ENCODE data around the gene LEF1. TPM values are rescaled to one million over a fixed set of nuclear protein-coding genes. Genes with fewer than 3 reads are reported as not detected.

The LEF1 gene
- total and polyA plus RNA-seq, 9 of the 15 experiments (the other 6 are each of a cell fraction or from before 2014, with no cell fraction given), result 15.1 to 81.1 (median 29.7) TPM

GRCh38 chr4:108126806-108127205 lies 41.9 kb downstream of the LEF1 start:
- no peak for DNase-seq (ENCODE audit: extremely low read depth in 1 of 4, low spot score in 3 of 4)
- Histone ChIP-seq H3K9me3 (replicated peaks; ENCODE audit: control insufficient read depth, insufficient read depth, low read depth, low read length) (no peaks in the 10 kb centered on the region), H2AFZ (ENCODE audit: low read depth, low read length) (no peak overlapping the region), H3K4me3 (no peak overlapping the region), H3K9ac (ENCODE audit: insufficient read depth in 1 of 2, low read depth in 2 of 2, low read length in 2 of 2) (no peak overlapping the region), H3K27ac (ENCODE audit: extremely low read depth, low read depth, low read length) (no peak overlapping the region), H3K27me3 (ENCODE audit: control insufficient read depth in 2 of 2, insufficient read depth in 2 of 2, low read length in 2 of 2) (no peaks in the 10 kb centered on the region), H3K4me1 (replicated peaks in 1 of 2; ENCODE audit: control insufficient read depth in 2 of 2, insufficient read depth in 2 of 2, low read length in 2 of 2) (no peaks in the 10 kb centered on the region), H4K20me1 (replicated peaks; ENCODE audit: control insufficient read depth, insufficient read depth, low read length) (no peaks in the 10 kb centered on the region), H3K36me3 (ENCODE audit: control insufficient read depth, insufficient read depth, low read length) (no peaks in the 10 kb centered on the region), H3K4me2 (ENCODE audit: insufficient read depth, low read length) (no peak overlapping the region), H3K9me1 (ENCODE audit: control insufficient read depth, insufficient read depth, low read length) (no peaks in the 10 kb centered on the region), H3K79me2 (ENCODE audit: control insufficient read depth, insufficient read depth, low read length) (no peaks in the 10 kb centered on the region)
- TF ChIP-seq PYGO2 (tag; IDR thresholded peaks at IDR 0.05) (no peak), SPI1 (IDR thresholded peaks at IDR 0.05; ENCODE audit: borderline replicate concordance, low read depth, low read length) (no peak), PHB (CRISPR knock-in tag; IDR thresholded peaks at IDR 0.05) (no peak)
- TF ChIP-seq, protein P1, sequence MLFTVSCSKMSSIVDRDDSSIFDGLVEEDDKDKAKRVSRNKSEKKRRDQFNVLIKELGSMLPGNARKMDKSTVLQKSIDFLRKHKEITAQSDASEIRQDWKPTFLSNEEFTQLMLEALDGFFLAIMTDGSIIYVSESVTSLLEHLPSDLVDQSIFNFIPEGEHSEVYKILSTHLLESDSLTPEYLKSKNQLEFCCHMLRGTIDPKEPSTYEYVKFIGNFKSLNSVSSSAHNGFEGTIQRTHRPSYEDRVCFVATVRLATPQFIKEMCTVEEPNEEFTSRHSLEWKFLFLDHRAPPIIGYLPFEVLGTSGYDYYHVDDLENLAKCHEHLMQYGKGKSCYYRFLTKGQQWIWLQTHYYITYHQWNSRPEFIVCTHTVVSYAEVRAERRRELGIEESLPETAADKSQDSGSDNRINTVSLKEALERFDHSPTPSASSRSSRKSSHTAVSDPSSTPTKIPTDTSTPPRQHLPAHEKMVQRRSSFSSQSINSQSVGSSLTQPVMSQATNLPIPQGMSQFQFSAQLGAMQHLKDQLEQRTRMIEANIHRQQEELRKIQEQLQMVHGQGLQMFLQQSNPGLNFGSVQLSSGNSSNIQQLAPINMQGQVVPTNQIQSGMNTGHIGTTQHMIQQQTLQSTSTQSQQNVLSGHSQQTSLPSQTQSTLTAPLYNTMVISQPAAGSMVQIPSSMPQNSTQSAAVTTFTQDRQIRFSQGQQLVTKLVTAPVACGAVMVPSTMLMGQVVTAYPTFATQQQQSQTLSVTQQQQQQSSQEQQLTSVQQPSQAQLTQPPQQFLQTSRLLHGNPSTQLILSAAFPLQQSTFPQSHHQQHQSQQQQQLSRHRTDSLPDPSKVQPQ (CRISPR knock-in tag; IDR thresholded peaks at IDR 0.05; ENCODE audit: borderline replicate concordance), result no peak
- WGBS (ENCODE audit: insufficient coverage, low coverage, missing lambda C conversion rate), result 85% methylated on average over 3 of the region's 3 CpGs
- FAIRE-seq, result no peak
- intact Hi-C loops (cut with micrococcal nuclease), result no loop called here
- ChIA-PET CTCF (ENCODE audit: low intra/inter-chr PET ratio) (no interaction called here), POLR2A (no interaction called here)
- in situ Hi-C loops (cut with MboI), result no loop called here
- ATAC-seq, result no peak
- no TSS peak for BruUV-seq (replicated peaks)

Measured in K562 (cell line).